ENCODE results near the gene TBC1D22A. TPM values are rescaled to one million over a fixed set of nuclear protein-coding genes. Genes with fewer than 3 reads are reported as not detected.
"Not testable (repeated sequence)": the region's sequence is repeated elsewhere in the genome, so short reads cannot be mapped to it uniquely, and the experiment has no call there.

TBC1D22A gene
- total RNA-seq, 2 experiments from 2014 or later: 33.2 to 34.9 TPM

DNA sequence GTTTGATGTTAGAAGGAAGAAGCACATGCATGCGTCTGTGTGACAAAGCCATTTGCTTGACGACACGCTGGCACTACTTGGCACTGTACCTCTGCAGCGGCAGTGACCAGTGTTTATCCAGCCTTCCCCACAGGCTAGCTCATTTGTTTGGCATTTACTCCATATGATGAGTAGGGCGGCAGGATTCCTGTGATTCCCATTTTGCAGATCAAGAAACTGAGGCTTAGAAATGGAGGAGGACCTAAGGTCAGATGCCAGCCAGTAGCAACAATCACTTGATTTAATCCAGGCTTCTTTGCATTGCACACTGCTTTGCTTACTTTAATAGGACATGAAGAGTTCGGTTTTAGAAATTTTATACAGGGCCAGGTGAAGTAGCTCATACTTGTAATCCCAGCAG is 45.0 kb downstream of the TBC1D22A start:
- intact Hi-C loops (cut with micrococcal nuclease): no loop called here
- Mint-ChIP-seq H3K27me3 (no peaks in the 10 kb centered on the region), H3K9me3 (no peaks in the 10 kb centered on the region), H3K4me1 (ENCODE audit: low read depth) (peaks cover 26% of the 10 kb centered on the region), H3K4me3 (no peak overlapping the region), H3K27ac (no peak overlapping the region), H3K36me3 (peaks cover 19% of the 10 kb centered on the region)
- POLR2A ChIA-PET: no interaction called here
- CTCF ChIA-PET: interaction anchor here (1.0 to 1.2 kb wide), 2 partner anchors 9 to 58 kb away, joined by 3 to 5 read pairs; no protein-coding TSS in a partner anchor
- no peak for DNase-seq

DNA sequence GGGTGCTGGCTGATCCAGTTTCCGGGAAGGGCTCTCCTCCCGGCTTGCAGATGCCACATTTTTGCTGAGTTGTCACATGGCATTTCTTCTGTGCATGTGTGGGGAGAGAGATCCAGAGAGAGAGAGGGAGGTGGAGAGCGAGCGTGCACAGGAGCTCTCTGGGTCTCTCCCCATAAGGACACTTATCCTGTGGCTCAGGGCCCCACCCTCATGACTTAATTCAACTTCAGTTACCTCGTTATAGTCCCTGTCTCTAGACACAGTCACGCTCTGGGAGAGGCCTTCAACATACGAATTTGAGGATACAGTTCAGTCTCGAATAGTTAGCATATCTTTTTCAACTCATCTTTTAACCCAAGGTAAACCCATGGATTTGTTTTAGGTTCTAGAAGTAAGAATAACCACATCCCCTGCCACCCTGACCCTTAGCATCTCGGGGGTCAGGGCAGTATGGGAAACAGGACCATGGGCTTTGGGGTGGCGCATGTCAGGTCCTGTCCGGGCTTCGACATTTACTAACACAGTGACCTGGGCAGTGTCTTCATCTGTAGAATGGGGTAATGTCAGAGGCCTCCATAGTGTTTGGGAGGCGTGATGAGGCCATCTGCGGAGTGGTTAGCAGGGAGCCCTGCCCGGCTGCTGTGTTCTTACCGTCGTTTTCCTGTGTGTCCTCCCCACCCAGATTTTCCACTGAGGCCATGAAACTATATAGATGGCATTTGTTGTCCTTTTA is 46.9 kb downstream of the TBC1D22A start:
- POLR2A ChIA-PET: no interaction called here
- Mint-ChIP-seq H3K9me3 (no peaks in the 10 kb centered on the region), H3K4me1 (ENCODE audit: low read depth) (peaks cover 15% of the 10 kb centered on the region), H3K4me3 (no peak overlapping the region), H3K27ac (no peak overlapping the region), H3K27me3 (no peaks in the 10 kb centered on the region), H3K36me3 (peaks cover 22% of the 10 kb centered on the region)
- no peak for DNase-seq
- intact Hi-C loops (cut with micrococcal nuclease): no loop called here
- CTCF ChIA-PET: no interaction called here

DNA sequence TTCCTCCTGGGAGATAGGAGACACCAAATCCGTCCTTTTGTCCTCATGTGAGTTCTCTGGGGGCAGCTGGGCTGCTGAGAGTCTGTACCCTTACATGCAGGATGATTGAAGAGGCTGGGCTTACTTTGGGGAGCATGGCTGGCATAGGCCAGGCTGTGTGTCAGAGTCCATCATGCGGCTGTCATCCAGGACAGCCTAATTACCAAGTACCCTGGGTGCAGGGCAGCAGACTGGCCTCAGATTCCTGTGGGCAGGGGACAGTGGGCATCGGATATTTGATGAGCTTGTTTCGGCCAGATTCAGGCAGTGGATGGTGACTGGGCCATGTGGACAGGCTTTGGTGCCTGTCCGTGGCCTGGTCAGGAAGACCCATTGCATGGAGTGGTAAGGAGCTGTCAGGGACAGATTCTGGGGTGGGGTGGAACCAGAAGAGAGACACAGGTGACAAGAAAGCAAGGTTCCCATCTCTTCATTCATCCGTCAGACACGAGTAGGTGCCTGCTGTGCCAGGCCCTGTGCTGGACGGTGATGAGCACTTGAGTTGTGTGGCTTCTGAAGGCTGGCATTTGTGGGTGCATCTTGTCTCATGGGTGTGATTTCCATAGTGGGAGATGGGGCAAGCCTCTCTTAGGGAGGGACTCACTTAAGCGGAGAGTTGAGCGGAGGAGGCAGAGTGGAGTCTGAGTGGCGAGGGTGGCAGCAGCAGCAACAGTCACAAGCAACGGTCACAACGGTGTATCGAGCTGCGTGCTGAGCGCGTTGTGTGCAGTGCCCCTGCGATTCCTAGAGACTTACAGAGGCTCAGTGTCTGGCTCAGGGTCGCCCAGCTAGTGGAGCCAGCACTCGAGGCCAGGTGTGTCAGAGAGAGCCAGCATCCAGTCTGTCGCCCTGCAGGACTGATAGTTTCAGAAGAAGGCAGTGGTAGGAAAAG is 48.7 kb downstream of the TBC1D22A start:
- ChIA-PET CTCF (interaction anchor here (1.1 to 3.9 kb wide), 3 partner anchors 8 to 52 kb away, joined by 5 to 24 read pairs (median 6); no protein-coding TSS in a partner anchor), POLR2A (no interaction called here)
- H3K9me3 Mint-ChIP-seq: no peaks in the 10 kb centered on the region
- peaks cover 16% of the 10 kb centered on the region for H3K4me1 Mint-ChIP-seq (ENCODE audit: low read depth)
- no peak overlapping the region for H3K4me3 Mint-ChIP-seq
- DNase-seq: no peak
- peaks cover 14% of the 10 kb centered on the region for H3K36me3 Mint-ChIP-seq
- intact Hi-C loops (cut with micrococcal nuclease): no loop called here
- no peak overlapping the region for H3K27ac Mint-ChIP-seq
- H3K27me3 Mint-ChIP-seq: no peaks in the 10 kb centered on the region

DNA sequence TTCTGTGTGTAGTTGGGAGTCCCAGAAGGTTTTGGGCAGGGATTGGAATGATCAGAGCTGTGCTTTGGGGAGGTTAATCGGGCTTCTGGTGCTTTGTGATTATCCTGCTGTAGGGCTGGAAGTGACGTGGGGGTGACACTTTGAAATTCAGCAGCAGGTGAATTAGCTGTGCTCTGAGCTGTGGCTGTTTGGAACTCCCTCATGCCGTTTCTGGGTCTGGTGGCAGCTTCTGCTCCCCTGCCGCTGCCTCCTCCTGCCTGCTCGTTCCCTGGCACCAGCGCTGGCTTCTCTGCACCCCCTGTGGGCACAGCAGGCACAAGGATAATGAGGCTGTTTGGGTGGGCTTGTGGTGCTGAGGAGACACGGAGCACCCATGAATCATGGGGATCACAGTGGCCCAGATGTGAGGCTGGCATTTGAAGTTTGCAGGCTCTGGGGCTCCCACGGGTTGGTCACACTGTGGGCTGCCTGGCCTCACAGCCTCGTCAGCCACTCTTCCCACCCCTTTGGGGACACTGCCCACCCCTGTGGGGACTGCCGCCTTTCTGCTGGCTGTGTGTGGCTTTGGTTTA is 49.7 kb downstream of the TBC1D22A start:
- Mint-ChIP-seq H3K4me1 (ENCODE audit: low read depth) (peaks cover 15% of the 10 kb centered on the region), H3K27ac (no peak overlapping the region), H3K36me3 (peaks cover 11% of the 10 kb centered on the region), H3K9me3 (no peaks in the 10 kb centered on the region), H3K27me3 (no peaks in the 10 kb centered on the region), H3K4me3 (no peak overlapping the region)
- CTCF ChIA-PET: interaction anchor here (1.0 to 3.9 kb wide), 2 partner anchors 9 to 14 kb away, joined by 3 to 24 read pairs; no protein-coding TSS in a partner anchor
- POLR2A ChIA-PET: no interaction called here
- intact Hi-C loops (cut with micrococcal nuclease): no loop called here
- no peak for DNase-seq

DNA sequence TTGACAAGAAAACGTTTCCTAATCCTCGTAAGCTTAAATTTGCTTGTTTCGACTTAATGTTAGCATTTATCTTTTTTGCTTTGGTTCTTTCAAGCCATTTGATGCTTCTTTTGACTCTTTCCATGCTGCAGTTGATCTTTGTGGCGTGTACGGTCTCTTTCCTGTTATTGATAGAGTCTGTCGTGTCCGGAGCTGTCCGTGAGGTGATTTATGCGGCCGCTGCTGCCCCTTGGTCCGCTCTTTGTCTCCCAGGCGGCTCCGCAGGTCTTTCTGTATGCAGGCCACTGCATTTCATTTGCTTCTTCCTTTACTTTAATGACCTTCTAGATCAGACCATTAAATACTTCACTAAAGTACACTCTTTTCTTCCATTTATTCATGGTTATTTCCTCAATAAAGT is 50.3 kb downstream of the TBC1D22A start:
- ChIA-PET POLR2A (no interaction called here), CTCF (interaction anchor here (1.0 to 3.9 kb wide), 2 partner anchors 10 to 14 kb away, joined by 3 to 24 read pairs; no protein-coding TSS in a partner anchor)
- DNase-seq: no peak
- Mint-ChIP-seq H3K9me3 (no peaks in the 10 kb centered on the region), H3K4me1 (ENCODE audit: low read depth) (peaks cover 16% of the 10 kb centered on the region), H3K4me3 (no peak overlapping the region), H3K27me3 (no peaks in the 10 kb centered on the region), H3K27ac (no peak overlapping the region), H3K36me3 (peaks cover 13% of the 10 kb centered on the region)
- intact Hi-C loops (cut with micrococcal nuclease): no loop called here

DNA sequence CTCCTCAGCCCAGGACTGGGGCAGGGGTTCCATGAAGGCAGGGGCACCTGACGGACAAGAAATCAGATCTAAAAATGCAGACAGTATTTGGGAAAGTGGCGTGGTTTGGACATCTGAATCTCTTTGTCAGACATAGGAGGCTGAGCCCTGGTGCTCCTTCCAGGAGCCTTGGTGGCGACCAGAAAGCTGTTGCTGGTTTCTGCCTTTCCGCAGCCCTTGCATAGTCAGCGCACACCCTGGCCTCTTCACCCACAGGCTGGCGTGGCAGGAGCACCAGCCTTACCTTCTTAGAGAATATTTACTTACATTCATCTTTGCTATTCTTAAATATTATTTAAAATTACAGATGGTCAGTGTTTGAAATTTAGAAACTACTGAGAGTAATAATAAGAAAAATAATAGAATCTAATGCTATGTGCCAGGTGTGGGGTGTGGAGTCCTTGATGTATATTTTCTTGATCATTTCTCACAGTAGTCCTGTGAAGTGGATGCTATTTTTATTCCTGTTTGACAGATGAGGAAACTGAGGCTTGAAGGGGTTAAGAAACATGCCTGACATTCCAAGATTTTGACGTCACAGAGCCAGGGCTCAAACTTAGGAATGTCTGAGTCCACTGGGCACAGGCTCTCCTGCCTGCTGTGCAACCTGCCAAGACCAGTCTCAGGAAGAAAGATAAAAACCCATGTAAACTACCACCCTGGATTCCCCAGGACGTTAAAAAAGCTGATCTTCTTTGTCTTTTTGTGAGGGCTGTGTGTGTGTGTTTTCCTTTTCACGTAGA is 51.6 kb downstream of the TBC1D22A start:
- H3K27ac Mint-ChIP-seq: no peak overlapping the region

DNA sequence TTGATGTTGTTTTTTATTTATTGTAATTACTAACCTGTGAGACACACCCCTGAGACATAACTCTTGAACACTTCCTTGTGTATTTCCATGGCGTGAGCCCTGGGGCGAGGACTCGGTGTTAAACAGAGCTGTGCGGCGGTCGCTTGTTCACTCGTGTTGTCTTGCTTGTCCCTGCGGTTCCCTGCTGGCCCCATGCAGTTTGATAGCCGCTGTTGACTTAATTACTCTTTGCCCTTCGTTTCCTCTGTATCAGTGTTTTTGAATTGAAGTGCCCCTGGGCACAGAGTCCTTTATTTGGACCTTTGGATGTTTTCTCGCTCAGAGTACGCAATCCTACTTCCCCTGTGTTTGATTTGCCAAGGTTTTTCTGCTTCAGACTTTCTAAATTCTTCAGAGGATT is 52.7 kb downstream of the TBC1D22A start:
- POLR2A ChIA-PET: no interaction called here
- H3K4me3 Mint-ChIP-seq: no peak overlapping the region
- peaks cover 38% of the 10 kb centered on the region for H3K4me1 Mint-ChIP-seq (ENCODE audit: low read depth)
- intact Hi-C loops (cut with micrococcal nuclease): no loop called here
- CTCF ChIA-PET: interaction anchor here (1.3 kb wide), 1 partner anchor 57 kb away, joined by 4 read pairs; no protein-coding TSS in a partner anchor
- peaks cover 17% of the 10 kb centered on the region for H3K36me3 Mint-ChIP-seq
- H3K9me3 Mint-ChIP-seq: no peaks in the 10 kb centered on the region
- no peak overlapping the region for H3K27ac Mint-ChIP-seq
- no peaks in the 10 kb centered on the region for H3K27me3 Mint-ChIP-seq
- DNase-seq: no peak

More for the DNA sequence above, 51.6 kb downstream of the TBC1D22A start:
- POLR2A ChIA-PET: no interaction called here
- intact Hi-C loops (cut with micrococcal nuclease): no loop called here
- no peak overlapping the region for H3K4me3 Mint-ChIP-seq
- H3K36me3 Mint-ChIP-seq: peaks cover 13% of the 10 kb centered on the region
- peaks cover 28% of the 10 kb centered on the region for H3K4me1 Mint-ChIP-seq (ENCODE audit: low read depth)
- DNase-seq: no peak
- H3K27me3 Mint-ChIP-seq: no peaks in the 10 kb centered on the region
- CTCF ChIA-PET: interaction anchor here (3.9 kb wide), 1 partner anchor 11 kb away, joined by 24 read pairs; no protein-coding TSS in a partner anchor
- no peaks in the 10 kb centered on the region for H3K9me3 Mint-ChIP-seq

DNA sequence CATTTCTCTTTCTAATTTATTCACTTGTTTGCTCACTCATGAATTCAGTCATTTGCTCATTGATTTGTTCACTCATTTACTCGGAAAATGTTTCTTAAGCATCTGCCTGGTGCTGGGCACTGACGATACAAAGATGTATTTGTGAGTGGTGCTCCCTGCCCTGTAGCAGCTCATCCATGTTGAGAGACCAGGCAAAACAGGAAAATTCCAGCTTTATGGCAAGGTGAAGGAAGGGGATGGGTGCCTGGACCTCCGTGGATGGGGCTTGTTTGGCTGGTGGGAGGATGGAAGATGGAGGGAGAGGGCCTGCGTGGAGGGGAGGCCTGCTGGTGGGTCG is 53.1 kb downstream of the TBC1D22A start:
- no peak overlapping the region for H3K27ac Mint-ChIP-seq
- POLR2A ChIA-PET: no interaction called here
- DNase-seq: no peak
- H3K36me3 Mint-ChIP-seq: peaks cover 21% of the 10 kb centered on the region
- H3K27me3 Mint-ChIP-seq: no peaks in the 10 kb centered on the region
- H3K4me1 Mint-ChIP-seq (ENCODE audit: low read depth): peaks cover 42% of the 10 kb centered on the region
- intact Hi-C loops (cut with micrococcal nuclease): no loop called here
- no peaks in the 10 kb centered on the region for H3K9me3 Mint-ChIP-seq
- CTCF ChIA-PET: interaction anchor here (1.2 to 1.6 kb wide), 3 partner anchors 12 to 57 kb away, joined by 3 to 9 read pairs (median 4); no protein-coding TSS in a partner anchor
- H3K4me3 Mint-ChIP-seq: no peak overlapping the region

DNA sequence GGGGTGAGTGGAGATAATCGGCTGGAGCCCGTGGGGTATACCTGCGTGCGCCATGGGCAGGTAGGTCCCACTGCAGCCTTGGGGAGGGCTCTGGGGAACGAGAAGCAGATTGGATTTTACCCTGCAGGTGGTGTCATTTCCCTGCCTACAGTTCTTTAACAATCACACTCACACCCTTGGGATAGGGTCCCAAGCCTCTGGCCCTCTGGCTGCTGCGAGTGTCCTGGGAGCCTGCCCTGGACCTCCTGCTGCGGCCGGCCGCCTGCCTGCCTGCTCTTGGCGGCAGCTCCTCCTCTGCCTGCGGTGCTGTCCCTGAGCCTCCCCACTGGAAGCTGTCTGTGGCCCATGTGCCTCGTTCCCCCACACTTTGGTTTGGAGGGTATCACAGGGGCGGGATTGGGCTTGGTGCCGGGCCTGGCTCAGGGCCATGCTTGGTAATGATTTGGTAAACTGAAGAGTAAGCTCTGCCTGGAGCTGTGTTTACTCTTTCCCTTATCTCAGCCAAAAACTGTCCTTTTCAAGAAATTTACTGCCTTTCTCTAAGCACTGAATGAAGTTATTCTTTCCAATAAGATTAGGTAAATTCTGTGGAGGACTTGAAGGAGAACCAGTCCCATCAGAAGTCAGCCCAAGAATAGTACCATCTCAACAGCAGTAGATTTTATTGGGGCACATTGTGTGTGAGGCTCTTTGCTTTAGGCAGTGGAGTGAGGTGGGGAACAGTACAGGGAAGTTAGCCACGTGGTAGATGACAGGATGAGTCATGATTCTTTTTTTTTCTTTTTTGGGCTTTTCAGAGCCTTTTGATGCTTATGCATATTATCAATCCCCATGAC is 53.7 kb downstream of the TBC1D22A start:
- ChIA-PET POLR2A (no interaction called here), CTCF (interaction anchor here (1.2 to 1.6 kb wide), 3 partner anchors 12 to 58 kb away, joined by 3 to 9 read pairs (median 4); no protein-coding TSS in a partner anchor)
- H3K27ac Mint-ChIP-seq: no peak overlapping the region
- H3K4me1 Mint-ChIP-seq (ENCODE audit: low read depth): peaks cover 47% of the 10 kb centered on the region
- no peak for DNase-seq
- H3K4me3 Mint-ChIP-seq: no peak overlapping the region
- H3K36me3 Mint-ChIP-seq: peaks cover 21% of the 10 kb centered on the region
- no peaks in the 10 kb centered on the region for H3K27me3 Mint-ChIP-seq
- intact Hi-C loops (cut with micrococcal nuclease): no loop called here
- H3K9me3 Mint-ChIP-seq: no peaks in the 10 kb centered on the region

DNA sequence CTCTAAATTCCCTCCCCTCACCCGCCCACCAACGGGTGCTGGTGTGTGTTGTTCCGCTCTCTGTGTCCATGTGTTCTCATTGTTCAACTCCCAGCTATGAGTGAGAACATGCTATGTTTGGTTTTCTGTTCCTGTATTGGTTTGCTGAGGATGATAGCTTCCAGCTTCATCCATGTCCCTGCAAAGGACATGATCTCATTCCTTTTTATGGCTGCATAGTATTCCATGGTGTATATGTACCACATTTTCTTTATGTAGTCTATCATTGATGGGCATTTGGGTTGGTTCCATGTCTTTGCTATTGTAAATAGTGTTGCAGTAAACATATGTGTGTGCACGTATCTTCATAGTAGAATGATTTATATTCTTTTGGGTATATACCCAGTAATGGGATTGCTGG is 54.9 kb downstream of the TBC1D22A start:
- H3K27me3 Mint-ChIP-seq: not testable (repeated sequence)

DNA sequence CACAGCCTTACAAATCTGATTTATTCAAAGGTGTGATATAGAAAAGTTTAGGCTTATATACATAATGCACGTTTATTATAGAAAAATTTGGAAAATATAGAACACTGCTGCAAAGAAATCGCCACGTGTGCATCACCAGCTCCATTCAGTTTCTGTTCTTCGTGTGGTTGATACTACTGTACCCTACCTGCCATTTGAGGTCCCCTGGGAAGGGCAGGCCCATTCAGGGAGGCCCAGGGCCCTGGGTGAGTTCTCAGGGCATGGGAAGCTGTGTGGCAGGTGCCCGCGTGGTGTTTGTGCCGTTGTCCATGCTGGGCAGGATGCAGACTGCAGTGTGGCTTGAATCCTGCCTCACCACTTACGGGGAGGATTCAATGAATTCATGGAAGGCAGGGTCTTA is 60.8 kb downstream of the TBC1D22A start:
- Mint-ChIP-seq H3K9me3 (no peaks in the 10 kb centered on the region), H3K27ac (no peak overlapping the region), H3K27me3 (no peaks in the 10 kb centered on the region), H3K4me1 (ENCODE audit: low read depth) (peaks cover 36% of the 10 kb centered on the region), H3K36me3 (peaks cover 22% of the 10 kb centered on the region), H3K4me3 (no peak overlapping the region)
- intact Hi-C loops (cut with micrococcal nuclease): no loop called here
- DNase-seq: no peak
- CTCF ChIA-PET: interaction anchor here (2.2 kb wide), 1 partner anchor 20 kb away, joined by 6 read pairs; no protein-coding TSS in a partner anchor
- POLR2A ChIA-PET: no interaction called here

More for the DNA sequence above, 54.9 kb downstream of the TBC1D22A start:
- DNase-seq; POLR2A ChIA-PET; H3K9me3 Mint-ChIP-seq; intact Hi-C loops (cut with micrococcal nuclease); H3K4me3 Mint-ChIP-seq; H3K27ac Mint-ChIP-seq: not testable (repeated sequence)
- H3K4me1 Mint-ChIP-seq (ENCODE audit: low read depth): peaks cover 47% of the 10 kb centered on the region
- H3K36me3 Mint-ChIP-seq: peaks cover 24% of the 10 kb centered on the region
- CTCF ChIA-PET: interaction anchor here (0.9 kb wide), 1 partner anchor 14 kb away, joined by 5 read pairs; no protein-coding TSS in a partner anchor
